OCI-LY3 (cell line): ENCODE data around the gene ZNF692.

Experiments
- CTCF ChIP-seq: fragments of 200-600, 300-600 bp; sonication (generic); IDR thresholded peaks from 2 replicates; pipeline ENCODE4 v1.5.1; 2014; ENCODE audit warnings: antibody characterized with exemption, low read length, low read depth
- EZH2phosphoT487 ChIP-seq: fragments of 200-600 bp; shearing (Covaris generic); IDR thresholded peaks from 2 replicates; pipeline ENCODE4 v1.6.1; 2018; ENCODE audit warnings: antibody characterized with exemption, mixed run types, low read depth

GRCh38 chr1:248857749-248858095 lies 1.2 kb downstream of the ZNF692 start:
- TF ChIP-seq CTCF (no peak), EZH2phosphoT487 (no peak)
